Esophagus squamous epithelium (tissue), 5 donors: ENCODE results near the gene GP2. TPM values are rescaled to one million over a fixed set of nuclear protein-coding genes. Genes with fewer than 3 reads are reported as not detected.

ENCODE experiments used
- DNase-seq: peaks from one replicate; lab custom pipeline; 2025; lab: John Stamatoyannopoulos, UW
- H3K27ac ChIP-seq, 4 donors: fragments of 200-600 bp; sonication (generic); one replicate each; pipeline ENCODE4 v1.5.1; 2016 to 2019; ENCODE audit warnings: mild to moderate bottlenecking in 1 of 4
- H3K27me3 ChIP-seq, 4 donors: fragments of 200-600 bp; sonication (generic); 1 replicate in 3 of 4; 2 replicates in 1 of 4; pipeline versions ENCODE4 v1.5.1 to v1.6.0; 2017 to 2021; ENCODE audit warnings: antibody characterized with exemption in 1 of 4
- H3K36me3 ChIP-seq, 3 donors: fragments of 200-600 bp; sonication (generic); one replicate each; pipeline ENCODE4 v1.5.1; 2016 to 2019
- H3K4me1 ChIP-seq, 3 donors: fragments of 200-600 bp; sonication (generic); one replicate each; pipeline ENCODE4 v1.5.1; 2017 to 2019
- H3K4me3 ChIP-seq, 4 donors: fragments of 200-600 bp; sonication (generic); 1 replicate in 3 of 4; 2 replicates in 1 of 4; pipeline ENCODE4 v1.5.1; 2016 to 2019; ENCODE audit warnings: mild to moderate bottlenecking in 2 of 4, moderate library complexity in 1 of 4
- H3K9me3 ChIP-seq, 3 donors: fragments of 200-600 bp; sonication (generic); one replicate each; pipeline ENCODE4 v1.5.1; 2016 to 2019
- CTCF ChIP-seq, 6 experiments: fragments of 450-650 bp in 4 of 6; fragments of 200-600 bp in 2 of 6; sonication (generic) in 2 of 6; IDR thresholded peaks; one replicate each; pipeline ENCODE4 v1.5.1; 2016 to 2019; ENCODE audit warnings: antibody characterized with exemption in 6 of 6, mild to moderate bottlenecking in 4 of 6, moderate library complexity in 4 of 6
- POLR2A ChIP-seq, 4 donors: fragments of 450-650 bp; IDR thresholded peaks; one replicate each; pipeline ENCODE4 v1.6.1; 2017; ENCODE audit warnings: antibody characterized with exemption in 4 of 4, mild to moderate bottlenecking in 4 of 4, moderate library complexity in 3 of 4
- WGBS, 2 donors: methylation state at CpG; one replicate each; pipeline ENCODE4 v1.1.5; 2018; 5-methylcytosine and 5-hydroxymethylcytosine counted together
- intact Hi-C: fragments of 100-400 bp; cut with DNase I; formaldehyde crosslinking; loops from one replicate; pipeline ENCODE4 v1.15.0; 2022
- total RNA-seq, 4 donors: library from RNA; depleted of rRNA; stranded (reverse); fragments of >200 nt; gene quantifications; one replicate each; pipeline ENCODE4 v1.1.0, GENCODE V29; 2016
- donor health status: DM: yes; HTN: yes; CAD: no.

GP2 gene
- total RNA-seq, 4 donors from 2014 or later, result not detected

- H3K27me3 ChIP-seq, result peaks cover 0 to 19% (median 0%) of the 10 kb centered on the region in 4 donors
- no peaks in the 10 kb centered on the region for H3K36me3 ChIP-seq
- WGBS, 2 donors, result 38 to 82% methylated on average over 1 of the region's 1 CpG
Measured at GRCh38 chr16:20334396-20334795, 7.1 kb upstream of the GP2 start.

GRCh38 chr16:20333120-20333519 is 5.8 kb upstream of the GP2 start:
- 55 to 60% methylated on average over 5 of the region's 5 CpGs for WGBS, 2 donors
- Histone ChIP-seq H3K4me3 (no peak overlapping the region), H3K9me3 (no peaks in the 10 kb centered on the region), H3K4me1 (no peaks in the 10 kb centered on the region), H3K27me3 (peaks cover 0 to 10% (median 0%) of the 10 kb centered on the region in 4 donors), H3K36me3 (no peaks in the 10 kb centered on the region), H3K27ac (no peak overlapping the region)
- intact Hi-C loops, result no loop called here
- no peak for DNase-seq
- no peak for TF ChIP-seq POLR2A (IDR thresholded peaks at IDR 0.05)
- no peak for TF ChIP-seq CTCF (IDR thresholded peaks at IDR 0.05)

More at GRCh38 chr16:20334396-20334795, 7.1 kb upstream of the GP2 start:
- Histone ChIP-seq H3K4me3 (no peak overlapping the region), H3K27ac (no peak overlapping the region), H3K9me3 (no peaks in the 10 kb centered on the region), H3K4me1 (no peaks in the 10 kb centered on the region)
- DNase-seq, result no peak
- TF ChIP-seq POLR2A (IDR thresholded peaks at IDR 0.05), result no peak
- no peak for TF ChIP-seq CTCF (IDR thresholded peaks at IDR 0.05)
- intact Hi-C loops, result no loop called here

GRCh38 chr16:20332411-20332810 is 5.1 kb upstream of the GP2 start:
- WGBS, 2 donors, result 73 to 82% methylated on average over 8 of the region's 8 CpGs
- no peaks in the 10 kb centered on the region for H3K9me3 ChIP-seq

GRCh38 chr16:20331635-20332034 is 4.3 kb upstream of the GP2 start:
- no peaks in the 10 kb centered on the region for H3K36me3 ChIP-seq
- no peaks in the 10 kb centered on the region for H3K4me1 ChIP-seq
- WGBS, 2 donors, result no CpG with 5 or more reads among the region's 5 CpGs
- DNase-seq, result no peak
- H3K27ac ChIP-seq, result no peak overlapping the region
- peaks cover 0 to 5% (median 0%) of the 10 kb centered on the region in 4 donors for H3K27me3 ChIP-seq
- intact Hi-C loops, result no loop called here
- no peaks in the 10 kb centered on the region for H3K9me3 ChIP-seq
- TF ChIP-seq POLR2A (IDR thresholded peaks at IDR 0.05), result no peak
- TF ChIP-seq CTCF (IDR thresholded peaks at IDR 0.05), result no peak
- H3K4me3 ChIP-seq, result no peak overlapping the region

More at GRCh38 chr16:20332411-20332810, 5.1 kb upstream of the GP2 start:
- H3K4me3 ChIP-seq, result no peak overlapping the region
- H3K27ac ChIP-seq, result no peak overlapping the region
- TF ChIP-seq POLR2A (IDR thresholded peaks at IDR 0.05), result no peak
- TF ChIP-seq CTCF (IDR thresholded peaks at IDR 0.05), result no peak
- peaks cover 0 to 7% (median 0%) of the 10 kb centered on the region in 4 donors for H3K27me3 ChIP-seq
- DNase-seq, result no peak
- intact Hi-C loops, result no loop called here
- H3K36me3 ChIP-seq, result no peaks in the 10 kb centered on the region
- no peaks in the 10 kb centered on the region for H3K4me1 ChIP-seq

GRCh38 chr16:20329392-20330138 is 2.3 kb upstream of the GP2 start:
- intact Hi-C loops, result no loop called here

More at GRCh38 chr16:20329392-20330138, 2.3 kb upstream of the GP2 start:
- no peak overlapping the region for H3K27ac ChIP-seq
- no peaks in the 10 kb centered on the region for H3K9me3 ChIP-seq
- no peaks in the 10 kb centered on the region for H3K4me1 ChIP-seq
- H3K4me3 ChIP-seq, result no peak overlapping the region
- H3K27me3 ChIP-seq, result no peaks in the 10 kb centered on the region
- 62 to 68% methylated on average over 5 of the region's 5 CpGs for WGBS, 2 donors
- no peaks in the 10 kb centered on the region for H3K36me3 ChIP-seq
- no peak for DNase-seq
- TF ChIP-seq CTCF (IDR thresholded peaks at IDR 0.05) (no peak), POLR2A (IDR thresholded peaks at IDR 0.05) (no peak)
